GM12872 (cell line): ENCODE data around the gene SMPX.

Source experiments
- TF ChIP-seq, protein P1 (sequence below): IDR thresholded peaks from 3 replicates; pipeline ENCODE4 v1.5.1; 2011; ENCODE audit warnings: low read depth, mild to moderate bottlenecking, low read length, moderate library complexity; ENCODE audit not compliant: insufficient read depth

SMPX gene

DNA sequence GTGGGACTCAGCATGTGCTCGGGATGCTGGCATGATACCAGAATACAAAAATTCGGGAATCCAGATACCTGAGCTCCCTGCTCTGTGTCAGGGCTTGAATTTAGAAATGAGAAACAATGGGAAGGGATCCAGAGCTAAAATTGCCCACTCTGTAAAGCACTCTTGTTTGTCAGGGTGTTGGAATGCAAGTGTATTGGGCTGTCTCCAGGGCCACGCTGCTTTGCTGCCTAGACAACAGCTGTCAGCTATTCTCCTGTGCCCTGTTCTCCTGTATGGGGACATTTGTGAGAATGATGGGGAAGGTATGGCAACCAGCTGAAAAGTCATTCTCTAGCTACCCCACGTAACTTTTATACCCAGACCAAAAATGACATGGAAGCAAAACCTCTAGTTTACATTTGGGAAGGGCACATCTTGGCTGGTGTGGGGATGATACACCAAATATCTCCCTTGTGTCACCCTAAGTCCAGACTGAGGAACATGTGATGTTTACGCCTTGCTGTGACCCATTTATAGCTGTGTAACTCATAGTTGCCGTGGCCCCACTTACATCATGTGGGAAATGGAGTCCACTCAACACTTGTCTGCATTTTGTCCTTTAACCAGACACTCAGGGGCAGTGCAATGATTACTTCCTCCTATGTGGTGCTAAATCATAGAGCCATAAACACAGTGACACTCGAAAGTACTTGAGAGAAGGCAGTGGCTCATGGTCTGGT, 46.6 kb downstream of the SMPX start:
- TF ChIP-seq, protein P1, sequence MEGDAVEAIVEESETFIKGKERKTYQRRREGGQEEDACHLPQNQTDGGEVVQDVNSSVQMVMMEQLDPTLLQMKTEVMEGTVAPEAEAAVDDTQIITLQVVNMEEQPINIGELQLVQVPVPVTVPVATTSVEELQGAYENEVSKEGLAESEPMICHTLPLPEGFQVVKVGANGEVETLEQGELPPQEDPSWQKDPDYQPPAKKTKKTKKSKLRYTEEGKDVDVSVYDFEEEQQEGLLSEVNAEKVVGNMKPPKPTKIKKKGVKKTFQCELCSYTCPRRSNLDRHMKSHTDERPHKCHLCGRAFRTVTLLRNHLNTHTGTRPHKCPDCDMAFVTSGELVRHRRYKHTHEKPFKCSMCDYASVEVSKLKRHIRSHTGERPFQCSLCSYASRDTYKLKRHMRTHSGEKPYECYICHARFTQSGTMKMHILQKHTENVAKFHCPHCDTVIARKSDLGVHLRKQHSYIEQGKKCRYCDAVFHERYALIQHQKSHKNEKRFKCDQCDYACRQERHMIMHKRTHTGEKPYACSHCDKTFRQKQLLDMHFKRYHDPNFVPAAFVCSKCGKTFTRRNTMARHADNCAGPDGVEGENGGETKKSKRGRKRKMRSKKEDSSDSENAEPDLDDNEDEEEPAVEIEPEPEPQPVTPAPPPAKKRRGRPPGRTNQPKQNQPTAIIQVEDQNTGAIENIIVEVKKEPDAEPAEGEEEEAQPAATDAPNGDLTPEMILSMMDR, result no peak

DNA sequence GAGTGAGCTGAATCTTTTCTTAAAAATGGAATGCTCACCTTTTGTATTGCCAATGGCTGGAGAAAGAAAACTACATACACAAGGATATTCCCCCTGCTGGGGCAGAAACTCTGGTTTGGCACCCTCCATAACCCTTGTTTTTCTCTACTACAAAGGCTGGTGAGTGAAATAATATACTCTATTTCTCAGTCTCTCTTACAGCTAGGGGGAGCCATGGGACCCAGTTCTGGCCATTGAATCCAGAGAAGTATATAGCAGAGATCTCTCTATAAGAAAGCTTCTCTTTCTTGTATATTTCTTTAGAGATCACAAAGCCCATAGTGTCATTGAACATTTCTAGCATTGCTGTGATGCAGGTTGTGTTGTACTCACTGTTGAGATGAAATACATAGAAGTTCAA, 49.8 kb downstream of the SMPX start:
- TF ChIP-seq, protein P1, result peak; percentile 16; the same call in 1 of the 3 replicates

- TF ChIP-seq, protein P1, result no peak
Observed at GRCh38 chrX:21705225-21705624, 52.7 kb downstream of the SMPX start.

GRCh38 chrX:21702725-21703124, 55.2 kb downstream of the SMPX start:
- TF ChIP-seq, protein P1, result no peak

DNA sequence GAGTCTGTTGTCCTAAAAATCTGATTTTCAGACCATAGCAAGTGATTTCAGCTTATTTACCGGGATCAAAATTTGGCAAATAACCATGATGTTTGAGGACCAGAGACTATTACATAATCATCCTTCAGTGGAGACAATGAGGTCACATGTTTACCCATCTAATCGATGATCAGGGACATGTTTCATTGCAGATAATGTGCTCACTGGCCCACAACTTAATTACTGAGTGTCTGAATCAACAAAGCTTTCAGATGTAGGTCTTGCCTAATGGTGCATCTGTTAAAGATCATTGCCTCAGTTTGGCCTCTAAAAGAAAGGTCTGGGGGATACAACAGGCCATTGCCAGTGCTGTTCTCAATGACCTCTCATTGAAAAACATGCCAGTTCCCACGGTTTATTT, 56.9 kb downstream of the SMPX start:
- TF ChIP-seq, protein P1, result no peak

- TF ChIP-seq, protein P1, result no peak
Observed at GRCh38 chrX:21700275-21700674, 57.6 kb downstream of the SMPX start.

GRCh38 chrX:21699136-21699535, 58.8 kb downstream of the SMPX start:
- TF ChIP-seq, protein P1, result no peak
